GM10248 (cell line): ENCODE data around the gene BBC3.

Source experiments
- CTCF ChIA-PET: fragments of 300-600 bp; sonication (Branson Sonifier 250); formaldehyde crosslinking; extraction: SDS; loops from one replicate; lab custom pipeline; 2021; ENCODE audit warnings: antibody characterized with exemption; lab: Yijun Ruan, JAX
- POLR2A ChIA-PET: fragments of 350-650 bp; sonication (Branson Sonifier 250); formaldehyde crosslinking; extraction: SDS; loops from one replicate; lab custom pipeline; 2020; ENCODE audit warnings: antibody characterized with exemption; lab: Yijun Ruan, JAX
- DNase-seq: peaks from one replicate; pipeline ENCODE4 v3.0.0; 2012; ENCODE audit errors: extremely low spot score
- CTCF ChIP-seq: IDR thresholded peaks from 2 replicates; pipeline ENCODE4 v1.5.1; 2012; ENCODE audit warnings: mild to moderate bottlenecking, low read depth; ENCODE audit errors: extremely low read depth, missing control alignments, control extremely low read depth

Gene BBC3

GRCh38 chr19:47228168-47228936 lies 2.6 kb downstream of the BBC3 start:
- ChIA-PET POLR2A (interaction anchor here (1.1 to 4.0 kb wide), 4 partner anchors 11 to 100 kb away, joined by 3 to 56 read pairs (median 13); partner anchors contain the start of gene INAFM1), CTCF (interaction anchor here (1.8 to 11.8 kb wide), 3 partner anchors 16 to 18 kb away, joined by 7 to 153 read pairs (median 67); no protein-coding TSS in a partner anchor)
- no peak for TF ChIP-seq CTCF
- DNase-seq: no peak

GRCh38 chr19:47227352-47228167 lies 3.4 kb downstream of the BBC3 start:
- DNase-seq: peak; percentile 82
- no peak for TF ChIP-seq CTCF
- ChIA-PET CTCF (interaction anchor here (2.1 to 11.8 kb wide), 3 partner anchors 17 to 21 kb away, joined by 7 to 153 read pairs (median 67); no protein-coding TSS in a partner anchor), POLR2A (interaction anchor here (0.6 to 4.0 kb wide), 8 partner anchors 10 to 1761 kb away, joined by 3 to 61 read pairs (median 15); partner anchors contain the start of gene INAFM1)

- ChIA-PET POLR2A (interaction anchor here (0.5 to 4.0 kb wide), 31 partner anchors 9 to 1760 kb away, joined by 3 to 61 read pairs (median 6); partner anchors contain the start of genes CCDC9, INAFM1, SLC1A5 and ZC3H4), CTCF (interaction anchor here (0.6 to 11.8 kb wide), 15 partner anchors 9 to 96 kb away, joined by 3 to 153 read pairs (median 6); partner anchors contain the start of genes CCDC9 and SAE1)
- peak; percentile 74 for DNase-seq
- TF ChIP-seq CTCF: no peak
Observed at GRCh38 chr19:47226426-47227351, 4.3 kb downstream of the BBC3 start.

GRCh38 chr19:47225746-47226425 lies 5.1 kb downstream of the BBC3 start:
- ChIA-PET CTCF (interaction anchor here (0.6 to 11.8 kb wide), 17 partner anchors 9 to 95 kb away, joined by 3 to 153 read pairs (median 5); partner anchors contain the start of genes CCDC9 and SAE1), POLR2A (interaction anchor here (0.5 to 4.0 kb wide), 30 partner anchors 8 to 438 kb away, joined by 3 to 61 read pairs (median 6); partner anchors contain the start of genes CCDC9, INAFM1, SAE1 and SLC1A5)
- TF ChIP-seq CTCF: peak; percentile 34
- peak; percentile 94 for DNase-seq

- no peak for DNase-seq
- CTCF ChIA-PET: interaction anchor here (1.5 to 11.8 kb wide), 3 partner anchors 11 to 25 kb away, joined by 5 to 153 read pairs (median 67); no protein-coding TSS in a partner anchor
- no peak for TF ChIP-seq CTCF
- POLR2A ChIA-PET: no interaction called here
Observed at GRCh38 chr19:47221890-47222289, 9.1 kb downstream of the BBC3 start.
